ENCODE results near the gene SIGLEC11.
"Not testable (repeated sequence)": the region's sequence is repeated elsewhere in the genome, so short reads cannot be mapped to it uniquely, and the experiment has no call there.

Gene SIGLEC11, protein sequence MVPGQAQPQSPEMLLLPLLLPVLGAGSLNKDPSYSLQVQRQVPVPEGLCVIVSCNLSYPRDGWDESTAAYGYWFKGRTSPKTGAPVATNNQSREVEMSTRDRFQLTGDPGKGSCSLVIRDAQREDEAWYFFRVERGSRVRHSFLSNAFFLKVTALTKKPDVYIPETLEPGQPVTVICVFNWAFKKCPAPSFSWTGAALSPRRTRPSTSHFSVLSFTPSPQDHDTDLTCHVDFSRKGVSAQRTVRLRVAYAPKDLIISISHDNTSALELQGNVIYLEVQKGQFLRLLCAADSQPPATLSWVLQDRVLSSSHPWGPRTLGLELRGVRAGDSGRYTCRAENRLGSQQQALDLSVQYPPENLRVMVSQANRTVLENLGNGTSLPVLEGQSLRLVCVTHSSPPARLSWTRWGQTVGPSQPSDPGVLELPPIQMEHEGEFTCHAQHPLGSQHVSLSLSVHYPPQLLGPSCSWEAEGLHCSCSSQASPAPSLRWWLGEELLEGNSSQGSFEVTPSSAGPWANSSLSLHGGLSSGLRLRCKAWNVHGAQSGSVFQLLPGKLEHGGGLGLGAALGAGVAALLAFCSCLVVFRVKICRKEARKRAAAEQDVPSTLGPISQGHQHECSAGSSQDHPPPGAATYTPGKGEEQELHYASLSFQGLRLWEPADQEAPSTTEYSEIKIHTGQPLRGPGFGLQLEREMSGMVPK

DNA sequence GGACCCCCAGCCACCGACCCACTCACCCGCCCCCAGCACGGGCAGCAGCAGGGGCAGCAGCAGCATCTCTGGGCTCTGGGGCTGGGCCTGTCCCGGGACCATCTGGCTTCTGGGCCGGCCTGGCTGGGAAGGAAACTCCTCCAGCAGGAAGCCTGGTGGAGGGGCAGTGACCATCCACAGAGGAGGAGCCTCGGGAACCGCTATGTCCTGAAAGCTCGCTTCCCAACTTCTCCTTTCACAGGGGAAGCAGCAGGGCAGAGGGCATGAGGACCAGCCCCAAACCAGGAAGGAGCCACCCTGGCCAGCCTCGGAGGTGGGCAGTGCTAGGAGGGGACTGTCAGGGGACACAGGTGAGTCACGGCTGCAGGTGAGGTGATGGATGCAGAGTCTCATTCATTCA, at the start of gene SIGLEC11:
SIGLEC11 (minus strand) TSS at position 193 of the 400 bp plus-strand sequence; CDS start at position 102, 91 bp downstream.
- not testable (repeated sequence) for FAIRE-seq

DNA sequence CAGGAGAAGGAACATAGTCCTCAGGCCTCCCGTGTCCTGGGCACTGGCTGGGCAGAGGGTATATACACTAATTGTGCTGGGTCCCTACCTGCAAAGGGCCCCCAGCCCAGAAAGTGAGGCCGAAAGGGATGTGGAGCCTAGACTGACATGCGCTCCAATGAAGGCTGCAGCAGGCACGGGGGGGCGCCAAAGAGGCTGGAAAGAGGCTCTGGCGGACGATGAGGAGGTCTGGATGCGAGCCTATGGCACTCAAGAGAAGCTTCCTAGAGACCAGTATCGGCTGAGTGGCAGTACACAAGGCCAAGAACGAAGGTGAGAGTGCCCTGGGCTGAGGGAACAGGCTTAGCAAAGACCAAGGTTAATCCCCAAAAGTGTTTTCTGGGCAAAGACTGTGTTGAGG, 47.6 kb upstream of the SIGLEC11 start:
- FAIRE-seq = no peak

DNA sequence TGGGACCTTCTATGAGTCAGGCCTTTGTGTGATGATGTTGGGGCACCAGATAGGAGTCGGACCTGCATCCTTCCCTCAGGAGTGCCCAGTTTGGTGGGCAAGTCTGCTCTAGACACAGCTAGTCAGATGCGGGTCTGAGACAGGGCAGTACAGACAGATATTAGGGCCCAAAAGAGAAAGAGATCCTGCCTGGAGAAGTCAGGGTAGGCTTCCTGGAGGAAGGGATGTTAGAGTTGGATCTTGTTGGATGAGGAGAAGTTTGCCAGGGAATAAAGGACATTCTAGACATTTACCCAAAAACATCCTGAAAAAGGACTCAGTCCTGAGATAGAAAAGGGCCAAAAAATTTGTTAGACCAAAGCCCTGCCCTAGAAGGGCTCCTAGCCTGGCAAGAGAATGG, 47.0 kb upstream of the SIGLEC11 start:
- no peak for FAIRE-seq

DNA sequence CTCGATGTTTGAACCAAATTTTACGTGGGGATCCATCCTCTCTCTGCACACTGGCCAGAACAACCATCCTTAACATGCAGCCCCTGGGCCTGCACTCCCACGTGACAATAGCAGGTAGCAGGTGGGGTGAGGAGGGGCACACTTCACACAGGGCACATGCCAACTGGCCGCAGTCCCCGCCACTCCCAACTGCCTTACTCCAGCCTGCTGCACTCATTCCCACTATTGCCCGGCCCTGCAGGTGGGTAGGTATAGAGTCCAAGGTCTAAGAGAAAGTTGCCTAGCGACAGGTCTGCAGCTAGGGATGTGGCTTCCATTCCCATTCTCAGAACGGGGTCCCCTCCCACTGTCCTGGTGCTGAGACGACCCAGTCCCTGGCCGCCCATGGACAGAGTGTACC, 46.2 kb upstream of the SIGLEC11 start:
- FAIRE-seq = no peak

DNA sequence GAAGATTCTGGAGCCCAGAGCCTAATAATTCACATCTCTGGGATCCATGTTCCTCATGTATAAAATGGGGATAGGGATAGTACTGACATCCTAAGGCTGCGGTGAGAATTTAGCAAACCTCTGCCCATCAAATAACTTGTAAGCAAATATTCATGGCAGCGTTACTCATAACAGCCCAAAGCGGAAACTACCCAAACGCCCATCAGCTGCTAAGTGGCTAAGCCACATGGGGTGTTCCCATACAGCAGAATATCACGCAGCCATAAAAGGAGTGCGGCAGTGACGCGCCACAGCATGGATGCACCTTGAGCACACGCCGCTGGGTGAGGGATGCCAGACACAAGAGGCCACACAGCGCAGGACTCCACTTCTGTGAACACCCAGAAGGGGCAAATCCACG, 44.5 kb upstream of the SIGLEC11 start:
- no peak for FAIRE-seq

GRCh38 chr19:50003810-50004419, 42.9 kb upstream of the SIGLEC11 start:
- no peak for FAIRE-seq

DNA sequence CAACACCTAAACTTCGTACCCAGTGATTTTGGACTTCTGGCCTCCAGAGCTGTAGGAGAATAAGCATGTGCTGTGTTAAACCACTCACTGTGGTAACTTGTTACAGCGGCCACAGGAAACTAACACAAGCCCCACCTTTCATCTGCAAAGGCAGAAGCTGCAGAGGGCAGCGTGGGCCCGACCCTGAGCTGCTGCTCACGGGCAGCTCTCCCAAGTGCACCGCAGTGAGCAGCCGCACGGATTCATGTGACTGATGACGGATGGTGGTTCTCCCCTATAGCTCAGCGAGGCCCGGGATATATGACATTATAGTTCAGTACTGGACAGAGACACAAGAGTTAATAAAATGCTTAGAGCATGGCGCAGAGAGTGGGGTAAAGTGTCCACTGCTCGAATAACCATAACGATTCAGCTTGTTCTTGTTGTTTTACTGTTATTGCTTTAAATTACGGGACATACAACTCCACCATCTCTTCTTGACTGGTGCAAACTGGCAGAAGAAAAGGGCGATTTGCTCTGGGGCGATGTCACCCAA, 42.3 kb upstream of the SIGLEC11 start:
- no peak for FAIRE-seq

DNA sequence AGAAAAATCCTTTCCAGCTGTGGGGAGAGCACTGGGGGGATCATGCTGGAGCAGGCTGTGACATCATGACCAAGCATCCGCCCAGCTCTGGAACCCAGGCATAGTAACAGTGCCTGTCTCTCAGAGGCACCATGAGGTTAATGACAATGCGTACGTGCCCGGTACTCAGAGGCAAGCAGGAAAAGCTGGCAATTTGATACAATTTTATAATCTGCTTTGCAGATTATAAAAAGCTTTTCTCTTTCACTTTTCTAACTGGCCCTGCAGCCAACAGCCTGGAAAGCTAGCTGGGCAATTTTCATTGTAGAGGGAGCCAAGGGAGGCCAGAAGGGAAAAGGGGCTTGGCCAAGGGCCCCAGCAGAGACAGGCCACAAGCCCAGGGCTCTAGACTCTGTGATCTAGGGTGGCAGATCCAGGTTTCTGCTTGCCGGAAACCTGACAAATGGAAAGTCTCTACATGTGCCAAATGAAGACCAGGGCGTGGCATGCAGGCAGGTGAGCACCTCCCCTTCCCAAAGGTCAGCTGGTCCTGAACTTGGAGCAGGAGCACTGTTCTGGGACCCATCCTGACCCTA, 41.5 kb upstream of the SIGLEC11 start:
- FAIRE-seq = no peak

- no peak for FAIRE-seq
These were observed 40.8 kb upstream of the SIGLEC11 start for GRCh38 chr19:50001775-50002174.

DNA sequence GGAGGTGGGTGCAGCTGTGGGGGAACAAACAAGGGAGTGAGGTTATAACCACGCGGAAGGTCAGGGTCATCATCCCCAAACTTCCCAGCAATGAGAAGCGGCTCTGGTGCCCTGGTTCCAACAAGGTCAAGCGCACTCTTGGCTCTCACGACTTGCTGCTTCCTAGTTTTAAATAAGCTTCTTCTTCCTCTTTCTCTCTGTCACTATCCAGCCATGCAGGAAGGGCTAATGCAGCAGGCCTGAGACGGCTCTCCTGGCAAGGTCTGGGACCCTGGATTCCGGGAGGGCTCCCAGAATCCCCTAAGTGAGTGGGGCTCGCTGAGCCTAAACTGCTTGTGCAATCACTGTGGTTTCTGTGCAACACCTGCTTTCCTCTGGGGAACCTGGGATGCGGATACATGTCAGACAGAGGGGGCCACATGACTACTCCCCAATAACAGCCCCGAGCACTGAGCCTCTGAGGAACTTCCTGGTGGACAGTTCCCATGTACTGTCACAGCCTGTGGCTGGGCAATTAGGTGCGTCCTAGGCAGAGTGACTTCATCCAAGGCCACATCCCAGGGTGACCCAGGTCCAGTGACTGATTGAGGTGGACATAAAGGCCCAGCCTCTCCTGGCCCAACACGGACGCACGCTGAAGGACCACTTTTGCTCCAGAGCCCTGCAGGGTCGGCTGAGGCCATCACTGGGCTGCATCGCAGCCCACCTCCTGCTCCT, 40.0 kb upstream of the SIGLEC11 start:
- FAIRE-seq = no peak

GRCh38 chr19:50000038-50000840, 39.3 kb upstream of the SIGLEC11 start:
- FAIRE-seq = no peak

- no peak for FAIRE-seq
These were observed 38.5 kb upstream of the SIGLEC11 start for GRCh38 chr19:49999371-50000010.

DNA sequence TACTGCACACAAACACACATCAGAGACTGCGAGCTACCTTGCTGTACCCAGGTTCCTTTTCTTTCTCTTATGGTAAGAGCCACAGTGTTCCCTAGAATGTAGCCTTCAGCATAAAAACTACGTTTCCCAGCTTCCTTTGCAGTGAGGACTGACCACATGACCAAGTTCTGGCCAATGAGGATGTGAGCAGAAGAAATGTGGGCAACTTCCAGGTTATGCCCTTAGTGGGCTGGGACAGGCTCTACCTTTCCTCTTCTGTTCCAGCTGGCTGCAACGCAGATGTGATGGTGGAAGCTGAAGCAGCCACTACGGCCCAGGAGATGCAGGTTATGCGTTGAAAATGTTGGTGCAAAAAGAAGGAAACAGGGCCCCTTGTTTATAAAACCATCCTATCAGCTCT, 36.7 kb upstream of the SIGLEC11 start:
- peak; percentile 32 for FAIRE-seq

DNA sequence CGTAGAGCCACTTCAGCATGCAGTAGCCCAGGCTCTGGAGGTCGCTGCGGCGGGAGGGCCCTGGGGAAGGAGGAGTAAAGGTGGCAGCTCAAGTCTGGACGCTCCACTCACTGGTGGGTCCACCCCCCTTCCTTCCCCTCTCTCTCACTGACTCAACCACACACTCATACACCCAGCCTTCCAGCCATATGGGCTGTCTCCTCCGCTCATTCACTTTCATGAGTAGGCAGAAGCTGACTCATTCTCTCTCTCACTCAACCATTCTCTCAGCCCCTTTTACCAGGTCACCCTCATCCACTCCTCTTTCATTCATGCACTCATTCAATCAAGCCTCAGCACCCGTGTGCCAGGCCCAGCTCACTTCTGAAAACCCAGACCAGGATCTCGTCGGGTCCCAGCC, 27.5 kb upstream of the SIGLEC11 start:
- no peak for FAIRE-seq

DNA sequence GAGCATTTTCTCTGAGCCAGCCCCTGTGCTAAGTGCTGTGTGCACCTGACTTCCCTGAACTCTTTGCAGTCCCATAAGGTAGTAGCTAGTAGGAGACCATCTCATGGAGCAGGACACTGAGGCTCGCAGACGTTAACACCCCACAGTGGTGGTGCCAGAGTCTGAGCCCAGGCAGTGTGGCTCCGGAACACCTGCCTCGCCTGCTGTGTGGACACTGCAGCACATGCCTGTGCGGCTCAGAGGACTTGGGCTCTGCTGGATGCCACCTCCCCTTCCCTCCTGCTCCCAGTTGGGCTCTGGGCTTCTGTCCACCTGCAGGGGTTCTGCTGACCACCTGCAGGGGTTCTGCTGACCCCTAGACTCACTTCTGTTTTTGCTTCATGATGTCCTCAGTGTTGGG, 27.0 kb upstream of the SIGLEC11 start:
- FAIRE-seq = no peak

DNA sequence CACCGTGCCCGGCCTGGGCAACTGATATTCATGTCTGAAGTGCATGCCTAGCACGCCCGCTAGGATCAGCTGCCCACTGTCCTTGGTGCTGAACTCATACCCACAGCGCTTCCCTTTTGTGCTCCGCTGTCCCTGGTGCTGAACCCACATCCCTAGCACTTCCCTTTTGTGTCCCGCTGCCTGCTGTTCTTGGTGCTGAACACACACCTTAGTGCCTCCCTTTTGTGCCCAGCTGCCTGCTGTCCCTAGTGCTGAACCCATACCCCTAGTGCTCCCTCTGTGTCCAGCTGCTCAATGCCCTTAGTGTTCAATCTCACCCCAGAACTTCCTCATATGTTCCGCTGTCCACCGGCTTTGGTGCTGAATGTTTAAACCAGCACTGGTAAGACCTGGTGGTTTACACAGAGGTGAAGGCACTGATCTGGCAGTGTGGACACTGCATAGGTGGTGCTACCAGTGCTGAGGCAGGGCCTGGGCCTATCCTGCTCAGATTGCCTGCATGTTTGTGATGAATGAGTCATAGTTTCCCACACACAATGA, 26.3 kb upstream of the SIGLEC11 start:
- FAIRE-seq = no peak

GRCh38 chr19:49986354-49986753, 25.4 kb upstream of the SIGLEC11 start:
- FAIRE-seq = no peak

- FAIRE-seq = no peak
These were observed 24.9 kb upstream of the SIGLEC11 start for GRCh38 chr19:49985871-49986270.

DNA sequence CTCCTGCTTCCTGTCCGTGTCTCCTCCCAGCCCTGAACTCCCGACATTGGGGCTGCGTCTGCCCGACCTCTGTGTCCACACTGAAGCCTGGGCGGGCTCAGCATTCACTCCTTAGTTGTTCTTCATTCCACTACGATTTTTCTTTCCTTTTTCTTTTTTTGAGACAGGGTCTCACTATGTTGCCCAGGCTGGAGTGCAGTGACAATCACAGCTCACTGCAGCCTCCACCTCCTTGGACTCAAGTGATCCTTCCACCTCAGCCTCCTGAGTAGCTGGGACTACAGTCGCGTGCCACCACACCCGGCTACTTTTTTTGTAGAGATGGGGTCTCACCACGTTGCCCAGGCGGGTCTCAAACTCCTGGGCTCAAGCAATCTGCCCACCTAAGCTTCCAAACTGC, 23.5 kb upstream of the SIGLEC11 start:
- FAIRE-seq = no peak

GRCh38 chr19:49983645-49984229, 22.8 kb upstream of the SIGLEC11 start:
- no peak for FAIRE-seq

Data from TTC549 (cell line).